ENCODE data around the gene SLC9A3. TPM values are rescaled to one million over a fixed set of nuclear protein-coding genes. Genes with fewer than 3 reads are reported as not detected.

Gene SLC9A3
- total RNA-seq, 1 experiment from 2014 or later = 0.85 TPM

DNA sequence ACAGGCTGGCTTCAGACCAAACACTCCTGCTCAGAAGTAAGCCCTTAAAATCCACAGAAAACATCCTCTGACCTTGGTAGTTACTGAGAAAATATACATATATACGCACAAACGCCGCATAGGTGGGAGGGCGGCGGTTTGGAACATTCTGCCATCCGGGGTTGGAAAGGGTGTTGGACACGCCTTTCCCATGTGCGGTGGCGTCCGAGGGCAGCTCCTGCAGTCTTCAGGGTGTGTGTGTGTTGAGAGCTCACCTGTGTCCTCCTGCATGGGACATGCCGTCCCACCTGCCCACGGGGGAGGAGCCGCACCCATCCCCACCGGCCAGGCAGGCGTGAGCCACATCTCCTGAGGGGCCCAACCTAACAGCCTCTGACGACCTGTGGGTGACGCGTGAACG lies 28.2 kb downstream of the SLC9A3 start:
- Histone ChIP-seq H4K5ac (ENCODE audit: insufficient read length, low read depth, low read length) (no peak overlapping the region), H3K9me3 (ENCODE audit: control insufficient read depth, low read depth, low read length) (no peaks in the 10 kb centered on the region), H2BK20ac (ENCODE audit: low read depth, low read length, poor library complexity, severe bottlenecking) (no peak overlapping the region), H2AFZ (ENCODE audit: low read length) (no peak overlapping the region), H3K18ac (ENCODE audit: insufficient read length, low read depth, low read length) (no peak overlapping the region), H3K79me2 (ENCODE audit: insufficient read depth, low read length) (no peaks in the 10 kb centered on the region), H3K27me3 (ENCODE audit: insufficient read depth, low read length) (peaks cover 39% of the 10 kb centered on the region; the same call in 1 of the 2 replicates), H3K23ac (ENCODE audit: insufficient read length, low read depth, low read length) (no peak overlapping the region), H3T11ph (ENCODE audit: low read length) (no peak overlapping the region), H4K8ac (replicated peaks; ENCODE audit: insufficient read length, low read depth, low read length) (no peak overlapping the region), H4K20me1 (ENCODE audit: control insufficient read depth, insufficient read depth, insufficient read length) (no peaks in the 10 kb centered on the region), H3K23me2 (ENCODE audit: insufficient read length, low read depth, low read length, poor library complexity, severe bottlenecking) (no peaks in the 10 kb centered on the region), H2BK5ac (ENCODE audit: insufficient read length, low read length) (no peak overlapping the region), H3K4me1 (ENCODE audit: insufficient read depth, low read length) (no peaks in the 10 kb centered on the region; the same call in 1 of the 2 replicates), H3K27ac (ENCODE audit: insufficient read length, low read depth, low read length) (no peak overlapping the region), H2BK15ac (ENCODE audit: low read depth, low read length) (no peak overlapping the region), H3K79me1 (ENCODE audit: insufficient read depth, low read depth, low read length, poor library complexity, severe bottlenecking) (no peaks in the 10 kb centered on the region), H2BK12ac (ENCODE audit: insufficient read length, low read depth, low read length) (no peak overlapping the region), H2AK5ac (ENCODE audit: insufficient read length, low read length) (no peak overlapping the region), H3K14ac (ENCODE audit: insufficient read depth, low read length) (no peak overlapping the region; the same call in 1 of the 2 replicates), H3K56ac (ENCODE audit: insufficient read length, low read depth, low read length) (no peak overlapping the region), H2BK120ac (ENCODE audit: low read depth, low read length, poor library complexity, severe bottlenecking) (no peak overlapping the region), H3K4me2 (ENCODE audit: insufficient read depth, insufficient read length, low read length) (peak overlapping the region; percentile 51), H3K9ac (ENCODE audit: extremely low read depth, insufficient read length, low read length) (no peak overlapping the region), H4K91ac (ENCODE audit: insufficient read length, low read depth, low read length) (no peak overlapping the region), H3K4ac (ENCODE audit: low read depth, low read length) (no peak overlapping the region)
- Mint-ChIP-seq H3K36me3 (ENCODE audit: insufficient read depth in 1 of 3, low read depth in 3 of 3) (no peaks in the 10 kb centered on the region; a peak in 1 of 7 replicates), H3K27ac (no peak overlapping the region), H3K4me1 (peaks cover 9 to 21% of the 10 kb centered on the region in 2 experiments), H3K27me3 (ENCODE audit: low read depth) (peaks cover 59% of the 10 kb centered on the region), H3K9me3 (no peaks in the 10 kb centered on the region; a peak in 2 of 5 replicates), H3K4me3 (peak overlapping the region; percentile 57 to 81)
- WGBS (ENCODE audit: extremely low coverage, insufficient read length, low lambda C conversion rate) = no CpG with 5 or more reads among the region's 19 CpGs
- TF ChIP-seq, protein P1, sequence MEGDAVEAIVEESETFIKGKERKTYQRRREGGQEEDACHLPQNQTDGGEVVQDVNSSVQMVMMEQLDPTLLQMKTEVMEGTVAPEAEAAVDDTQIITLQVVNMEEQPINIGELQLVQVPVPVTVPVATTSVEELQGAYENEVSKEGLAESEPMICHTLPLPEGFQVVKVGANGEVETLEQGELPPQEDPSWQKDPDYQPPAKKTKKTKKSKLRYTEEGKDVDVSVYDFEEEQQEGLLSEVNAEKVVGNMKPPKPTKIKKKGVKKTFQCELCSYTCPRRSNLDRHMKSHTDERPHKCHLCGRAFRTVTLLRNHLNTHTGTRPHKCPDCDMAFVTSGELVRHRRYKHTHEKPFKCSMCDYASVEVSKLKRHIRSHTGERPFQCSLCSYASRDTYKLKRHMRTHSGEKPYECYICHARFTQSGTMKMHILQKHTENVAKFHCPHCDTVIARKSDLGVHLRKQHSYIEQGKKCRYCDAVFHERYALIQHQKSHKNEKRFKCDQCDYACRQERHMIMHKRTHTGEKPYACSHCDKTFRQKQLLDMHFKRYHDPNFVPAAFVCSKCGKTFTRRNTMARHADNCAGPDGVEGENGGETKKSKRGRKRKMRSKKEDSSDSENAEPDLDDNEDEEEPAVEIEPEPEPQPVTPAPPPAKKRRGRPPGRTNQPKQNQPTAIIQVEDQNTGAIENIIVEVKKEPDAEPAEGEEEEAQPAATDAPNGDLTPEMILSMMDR (conservative IDR thresholded peaks at IDR 0.05) = no peak
- DNase-seq = no peak

Measured in H9 (cell line).